CD1c-positive myeloid dendritic cell (primary cell): ENCODE measurements around the gene DNAH17.

ENCODE experiments used
- DNase-seq: peaks from one replicate; pipeline ENCODE4 v3.0.0-alpha.2; 2016; ENCODE audit errors: extremely low spot score

Gene DNAH17

GRCh38 chr17:78391051-78391431 is 186.2 kb downstream of the DNAH17 start:
- no peak for DNase-seq

- no peak for DNase-seq
These were observed 186.8 kb downstream of the DNAH17 start for GRCh38 chr17:78390241-78391050.

GRCh38 chr17:78387977-78388941 is 188.9 kb downstream of the DNAH17 start:
- DNase-seq: peak; percentile 94

- no peak for DNase-seq
These were observed 192.6 kb downstream of the DNAH17 start for GRCh38 chr17:78384479-78385175.

- DNase-seq: peak; percentile 94
These were observed 193.3 kb downstream of the DNAH17 start for GRCh38 chr17:78383725-78384471.

GRCh38 chr17:78381601-78382232 is 195.5 kb downstream of the DNAH17 start:
- peak; percentile 85 for DNase-seq

- DNase-seq: no peak
These were observed 196.8 kb downstream of the DNAH17 start for GRCh38 chr17:78380370-78380769.

GRCh38 chr17:78379131-78379491 is 198.1 kb downstream of the DNAH17 start:
- DNase-seq: peak; percentile 67

- peak; percentile 89 for DNase-seq
These were observed 198.7 kb downstream of the DNAH17 start, which contains the start of gene PGS1 for GRCh38 chr17:78378225-78379130. Gene PGS1, plus strand, starts transcription at chr17:78378649. Its CDS starts 17 bp downstream, at chr17:78378666.

GRCh38 chr17:78377858-78378224 is 199.4 kb downstream of the DNAH17 start:
- DNase-seq: no peak

GRCh38 chr17:78376161-78376560 is 201.0 kb downstream of the DNAH17 start:
- no peak for DNase-seq

GRCh38 chr17:78375401-78376151 is 201.6 kb downstream of the DNAH17 start:
- DNase-seq: peak; percentile 91

GRCh38 chr17:78374631-78375274 is 202.4 kb downstream of the DNAH17 start:
- peak; percentile 39 for DNase-seq

- DNase-seq: no peak
These were observed 203.0 kb downstream of the DNAH17 start for GRCh38 chr17:78374189-78374588.
